GM21381 (cell line): ENCODE results near the gene CDH13.

ENCODE experiments used
- ATAC-seq: cut with Tn5 transposase; IDR thresholded peaks from one replicate; pipeline ENCODE4 v1.9.1; 2021; ENCODE audit warnings: mild to moderate bottlenecking, moderate library complexity; ENCODE audit not compliant: unreplicated experiment

The CDH13 gene

DNA sequence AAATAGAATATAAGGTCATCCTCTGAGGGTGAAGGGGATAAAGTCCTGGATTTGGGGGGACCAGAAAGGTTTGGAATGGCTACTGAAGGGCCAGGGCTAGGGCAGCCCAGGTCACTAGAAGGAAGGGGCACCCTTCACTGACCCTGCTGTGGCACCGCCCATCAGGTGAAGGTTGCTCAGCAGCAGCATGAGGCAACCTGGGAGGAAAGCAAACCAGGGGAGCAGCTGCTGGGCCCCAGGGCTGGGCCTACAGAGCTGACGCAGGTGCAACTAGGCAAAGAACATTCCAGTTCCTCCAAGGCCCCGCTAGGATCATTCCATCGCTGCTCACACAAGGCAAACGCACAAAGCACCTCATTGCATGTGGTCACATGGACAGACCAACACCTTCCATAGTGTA, 1177.6 kb downstream of the CDH13 start:
- ATAC-seq, result no peak

GRCh38 chr16:83806036-83806435, 1179.3 kb downstream of the CDH13 start:
- no peak for ATAC-seq

DNA sequence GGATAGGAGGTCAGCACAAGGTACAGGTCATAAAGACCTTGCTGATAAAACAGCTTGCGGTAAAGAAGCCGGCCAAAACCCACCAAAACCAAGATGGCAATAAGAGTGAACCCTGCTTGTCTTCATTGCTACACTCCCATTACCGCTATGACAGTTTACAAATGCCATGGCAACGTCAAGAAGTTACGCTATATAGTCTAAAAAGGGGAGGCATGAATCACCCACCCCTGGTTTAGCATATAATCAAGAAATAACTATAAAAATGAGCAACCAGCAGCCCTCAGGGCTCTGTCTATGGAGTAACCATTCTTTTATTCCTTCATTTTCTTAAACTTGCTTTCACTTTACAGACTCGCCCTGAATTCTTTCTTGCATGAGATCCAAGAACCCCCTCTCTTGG, 1180.0 kb downstream of the CDH13 start:
- ATAC-seq, result no peak

GRCh38 chr16:83807327-83807709, 1180.5 kb downstream of the CDH13 start:
- peak; percentile 3 for ATAC-seq

GRCh38 chr16:83807710-83808572, 1181.2 kb downstream of the CDH13 start, which contains the start of gene HSBP1:
HSBP1 (plus strand) TSS chr16:83807978; CDS start chr16:83808077, 99 bp downstream.
- ATAC-seq, result peak; percentile 94

GRCh38 chr16:83808573-83809014, 1181.8 kb downstream of the CDH13 start:
- ATAC-seq, result no peak

DNA sequence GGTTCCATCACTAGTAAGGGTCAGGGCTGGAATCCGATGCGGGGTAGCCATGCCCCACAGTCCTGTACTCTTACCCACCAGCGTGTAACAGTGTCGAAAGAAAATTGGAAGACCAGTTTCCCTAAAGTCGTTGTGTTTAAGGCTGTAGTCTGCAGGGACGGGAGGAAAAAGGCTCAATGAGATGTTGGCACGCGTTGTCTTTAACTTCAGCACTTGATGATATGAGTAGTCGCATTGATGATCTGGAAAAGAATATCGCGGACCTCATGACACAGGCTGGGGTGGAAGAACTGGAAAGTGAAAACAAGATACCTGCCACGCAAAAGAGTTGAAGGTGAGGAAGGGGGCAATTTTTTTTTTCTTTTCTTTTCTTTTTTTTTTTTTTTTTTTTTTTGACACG, 1182.3 kb downstream of the CDH13 start:
- no peak for ATAC-seq

GRCh38 chr16:83810901-83811300, 1184.1 kb downstream of the CDH13 start:
- ATAC-seq, result no peak

GRCh38 chr16:83813823-83814658, 1187.3 kb downstream of the CDH13 start:
- ATAC-seq, result no peak

- no peak for ATAC-seq
These were observed 1187.9 kb downstream of the CDH13 start for GRCh38 chr16:83814659-83814985.

- no peak for ATAC-seq
These were observed 1190.3 kb downstream of the CDH13 start for GRCh38 chr16:83817022-83817421.

- no peak for ATAC-seq
These were observed 1191.5 kb downstream of the CDH13 start for GRCh38 chr16:83818276-83818675.

GRCh38 chr16:83819361-83819760, 1192.6 kb downstream of the CDH13 start:
- no peak for ATAC-seq

- peak; percentile 88 for ATAC-seq
These were observed 1199.6 kb downstream of the CDH13 start for GRCh38 chr16:83826146-83826913.

- no peak for ATAC-seq
These were observed 1203.5 kb downstream of the CDH13 start for GRCh38 chr16:83830091-83830768.

DNA sequence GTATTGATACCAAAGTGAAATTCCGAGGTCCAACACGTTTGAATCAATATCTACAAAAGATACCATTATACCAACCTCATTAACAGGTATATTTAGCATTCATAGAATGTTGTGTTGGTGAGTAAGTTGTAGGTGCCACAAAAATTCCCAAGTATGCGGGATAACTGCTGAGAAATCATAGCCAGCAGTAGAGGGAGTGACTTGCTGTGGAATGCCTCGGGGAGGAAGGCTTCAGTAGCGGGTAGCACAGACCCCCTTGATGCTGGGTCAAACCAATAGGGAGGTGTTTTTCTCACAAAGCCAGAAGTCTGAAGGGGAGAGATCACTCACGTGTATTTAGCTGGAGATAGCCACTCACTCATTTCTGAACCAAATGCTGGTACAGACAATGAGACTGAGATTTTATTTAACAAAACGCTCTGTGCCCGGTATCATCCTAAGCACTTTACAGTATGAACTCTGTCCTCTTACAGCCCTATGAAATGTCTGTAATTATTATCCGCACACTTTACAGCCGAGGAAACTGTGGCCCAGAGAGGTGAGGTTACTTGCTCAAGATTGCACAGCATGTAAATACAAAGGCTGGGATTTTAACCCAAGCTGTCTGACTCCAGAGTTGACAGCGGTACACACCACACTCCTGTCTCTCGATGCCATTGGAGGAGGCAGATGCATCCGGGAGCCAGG, 1204.1 kb downstream of the CDH13 start:
- ATAC-seq, result no peak

DNA sequence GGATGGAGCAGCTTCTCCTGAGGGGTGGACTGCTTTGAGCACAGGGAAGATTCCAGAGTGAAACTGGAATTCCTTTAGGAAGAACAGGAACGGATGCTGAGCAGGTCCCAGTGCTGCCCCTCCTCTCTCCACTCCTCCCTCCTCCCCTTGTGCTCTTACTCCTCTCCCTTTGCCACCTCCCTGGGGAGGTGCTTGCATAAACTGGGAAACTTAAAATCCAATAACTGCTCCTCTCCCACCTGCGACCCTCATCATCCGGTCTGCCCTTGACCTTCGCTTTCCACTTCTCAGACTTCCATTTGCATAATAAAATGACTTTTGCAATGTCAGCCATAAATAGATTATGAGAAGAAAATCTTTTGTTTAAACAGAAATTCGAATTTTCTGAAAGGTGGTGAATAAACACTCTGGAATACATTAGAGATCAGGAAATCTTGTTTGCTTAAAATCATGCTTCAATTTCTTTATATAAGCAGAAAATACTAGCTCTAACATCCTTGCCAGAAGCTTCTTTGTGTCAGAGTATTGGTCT, 1204.8 kb downstream of the CDH13 start:
- no peak for ATAC-seq

DNA sequence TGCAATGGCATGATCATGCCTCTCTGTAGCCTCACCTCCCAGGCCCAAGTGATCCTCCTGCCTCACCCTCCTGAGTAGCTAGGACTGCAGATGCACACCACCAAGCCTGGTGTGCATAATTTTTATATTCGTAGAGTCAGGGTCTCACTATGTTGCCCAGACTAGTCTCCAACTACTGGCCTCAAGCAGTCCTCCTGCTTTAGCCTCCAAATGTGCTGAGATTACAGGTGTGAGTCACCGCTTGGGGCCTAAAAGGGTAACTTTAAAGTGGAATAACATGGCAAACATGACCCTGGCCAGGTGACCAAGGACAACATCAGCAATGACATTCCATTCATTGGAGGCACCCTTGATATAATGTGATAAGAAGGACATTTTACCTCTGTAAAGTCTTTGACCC, 1207.2 kb downstream of the CDH13 start:
- ATAC-seq, result no peak
